Mesendoderm (in vitro differentiated cells): ENCODE data around the gene ADM2.

Experiments used
- DNase-seq: peaks from one replicate; pipeline ENCODE4 v3.0.0; 2013
- H2AK5ac ChIP-seq: 2 replicates; pipeline ENCODE4 v1.6.1; 2013; ENCODE audit warnings: low read length, inconsistent platforms
- H2BK120ac ChIP-seq: 2 replicates; pipeline ENCODE4 v1.6.1; 2013; ENCODE audit warnings: low read depth, mild to moderate bottlenecking, low read length, moderate library complexity, mixed read lengths
- H2BK15ac ChIP-seq: replicated peaks from 2 replicates; pipeline ENCODE4 v1.6.1; 2013; ENCODE audit warnings: low read depth, mild to moderate bottlenecking, moderate library complexity
- H2BK5ac ChIP-seq: 2 replicates; pipeline ENCODE4 v1.6.1; 2013; ENCODE audit warnings: low read length, inconsistent platforms
- H3K18ac ChIP-seq: 2 replicates; pipeline ENCODE4 v1.6.1; 2013; ENCODE audit warnings: mild to moderate bottlenecking, low read length, mixed read lengths
- H3K23ac ChIP-seq: one replicate; pipeline ENCODE4 v1.6.1; 2013; ENCODE audit warnings: low read length
- H3K27ac ChIP-seq: 2 replicates; pipeline ENCODE4 v1.5.1; 2013; ENCODE audit warnings: low read depth, mild to moderate bottlenecking, inconsistent platforms, low read length, moderate library complexity
- H3K27me3 ChIP-seq: 2 replicates; pipeline ENCODE4 v1.6.1; 2013; ENCODE audit warnings: low read length, control low read depth, mild to moderate bottlenecking, inconsistent platforms; ENCODE audit not compliant: insufficient read depth, poor library complexity
- H3K36me3 ChIP-seq: 2 replicates; pipeline ENCODE4 v1.6.1; 2013; ENCODE audit warnings: low read length, inconsistent platforms; ENCODE audit not compliant: control insufficient read depth, insufficient read depth
- H3K4ac ChIP-seq: one replicate; pipeline ENCODE4 v1.6.1; 2013; ENCODE audit warnings: low read depth, mild to moderate bottlenecking, low read length, moderate library complexity
- H3K4me1 ChIP-seq: 2 replicates; pipeline ENCODE4 v1.6.1; 2013; ENCODE audit warnings: low read depth, low read length, inconsistent platforms; ENCODE audit not compliant: control insufficient read depth
- H3K4me2 ChIP-seq: 2 replicates; pipeline ENCODE4 v1.6.1; 2013; ENCODE audit warnings: low read length
- H3K4me3 ChIP-seq: 2 replicates; pipeline ENCODE4 v1.5.1; 2013; ENCODE audit warnings: mild to moderate bottlenecking, low read length
- H3K56ac ChIP-seq: one replicate; pipeline ENCODE4 v1.6.1; 2013; ENCODE audit warnings: low read length
- H3K79me1 ChIP-seq: 2 replicates; pipeline ENCODE4 v1.6.1; 2013; ENCODE audit warnings: low read length, inconsistent platforms
- H3K79me2 ChIP-seq: 2 replicates; pipeline ENCODE4 v1.6.1; 2013; ENCODE audit warnings: mild to moderate bottlenecking, low read length; ENCODE audit not compliant: control insufficient read depth, insufficient read depth
- H3K9ac ChIP-seq: 2 replicates; pipeline ENCODE4 v1.6.1; 2013; ENCODE audit warnings: low read length, inconsistent platforms
- H4K5ac ChIP-seq: one replicate; pipeline ENCODE4 v1.6.1; 2013; ENCODE audit warnings: low read length
- H4K8ac ChIP-seq: one replicate; pipeline ENCODE4 v1.6.1; 2013; ENCODE audit warnings: low read depth, mild to moderate bottlenecking, control low read depth, low read length, moderate library complexity
- WGBS: extraction: QIAGEN DNeasy Blood & Tissue Kit; methylation state at CpG from one replicate; pipeline ENCODE4 v1.1.7; 2013; ENCODE audit warnings: low lambda C conversion rate, missing lambda C conversion rate; ENCODE audit not compliant: insufficient coverage; ENCODE audit errors: extremely low coverage; 5-methylcytosine and 5-hydroxymethylcytosine counted together

ADM2 gene

GRCh38 chr22:50508897-50509296 is 27.6 kb downstream of the ADM2 start:
- Histone ChIP-seq H3K79me1 (peaks cover 14% of the 10 kb centered on the region), H3K4me1 (no peaks in the 10 kb centered on the region), H4K8ac (no peak overlapping the region), H3K4me2 (peak overlapping the region; percentile 45), H2BK15ac (no peak overlapping the region), H3K36me3 (peaks cover 2% of the 10 kb centered on the region), H2AK5ac (no peak overlapping the region), H3K18ac (no peak overlapping the region), H3K56ac (peak overlapping the region; percentile 100), H2BK5ac (no peak overlapping the region), H3K4me3 (peak overlapping the region; percentile 98), H3K4ac (no peak overlapping the region), H3K27me3 (no peaks in the 10 kb centered on the region), H4K5ac (no peak overlapping the region), H3K79me2 (peaks cover 27% of the 10 kb centered on the region), H3K27ac (no peak overlapping the region), H2BK120ac (no peak overlapping the region), H3K23ac (no peak overlapping the region), H3K9ac (peak overlapping the region; percentile 97)
- no peak for DNase-seq
- WGBS: no CpG with 5 or more reads among the region's 3 CpGs

- no peak overlapping the region for H3K23ac ChIP-seq
- no peak overlapping the region for H2BK120ac ChIP-seq
- no peak overlapping the region for H3K4me2 ChIP-seq
- no peak overlapping the region for H3K18ac ChIP-seq
- no peak overlapping the region for H2AK5ac ChIP-seq
- H4K8ac ChIP-seq: no peak overlapping the region
- no peak overlapping the region for H3K27ac ChIP-seq
- peaks cover 21% of the 10 kb centered on the region for H3K79me1 ChIP-seq
- WGBS: no CpG with 5 or more reads among the region's 15 CpGs
- H4K5ac ChIP-seq: no peak overlapping the region
- H3K9ac ChIP-seq: no peak overlapping the region
- H3K4me3 ChIP-seq: no peak overlapping the region
- H3K36me3 ChIP-seq: peaks cover 2% of the 10 kb centered on the region
- no peaks in the 10 kb centered on the region for H3K4me1 ChIP-seq
- no peaks in the 10 kb centered on the region for H3K27me3 ChIP-seq
- H3K56ac ChIP-seq: no peak overlapping the region
- H3K4ac ChIP-seq: no peak overlapping the region
- H2BK5ac ChIP-seq: no peak overlapping the region
- H2BK15ac ChIP-seq: no peak overlapping the region
- DNase-seq: no peak
- peaks cover 39% of the 10 kb centered on the region for H3K79me2 ChIP-seq
Measured at GRCh38 chr22:50513175-50513574, 31.8 kb downstream of the ADM2 start.

GRCh38 chr22:50516068-50516467 is 34.7 kb downstream of the ADM2 start:
- H3K18ac ChIP-seq: no peak overlapping the region
- H2BK15ac ChIP-seq: no peak overlapping the region
- H3K4me2 ChIP-seq: no peak overlapping the region
- H3K27ac ChIP-seq: no peak overlapping the region
- no peak overlapping the region for H3K56ac ChIP-seq
- no peak overlapping the region for H3K4ac ChIP-seq
- no peaks in the 10 kb centered on the region for H3K27me3 ChIP-seq
- no peak overlapping the region for H2BK5ac ChIP-seq
- H2BK120ac ChIP-seq: no peak overlapping the region
- H3K79me2 ChIP-seq: peaks cover 26% of the 10 kb centered on the region
- no peak overlapping the region for H3K23ac ChIP-seq
- no peaks in the 10 kb centered on the region for H3K4me1 ChIP-seq
- DNase-seq: no peak
- peaks cover 19% of the 10 kb centered on the region for H3K79me1 ChIP-seq
- H4K8ac ChIP-seq: no peak overlapping the region
- H3K36me3 ChIP-seq: peaks cover 5% of the 10 kb centered on the region
- H3K9ac ChIP-seq: no peak overlapping the region
- H4K5ac ChIP-seq: no peak overlapping the region
- no peak overlapping the region for H2AK5ac ChIP-seq
- H3K4me3 ChIP-seq: no peak overlapping the region
- no CpG with 5 or more reads among the region's 8 CpGs for WGBS

- Histone ChIP-seq H3K79me2 (peaks cover 26% of the 10 kb centered on the region), H2AK5ac (no peak overlapping the region), H3K4me3 (no peak overlapping the region), H3K4ac (no peak overlapping the region), H2BK5ac (no peak overlapping the region), H2BK120ac (no peak overlapping the region), H3K79me1 (peaks cover 18% of the 10 kb centered on the region), H3K56ac (no peak overlapping the region), H2BK15ac (no peak overlapping the region), H3K9ac (no peak overlapping the region), H4K5ac (no peak overlapping the region), H3K36me3 (peaks cover 5% of the 10 kb centered on the region), H3K23ac (no peak overlapping the region), H3K27me3 (no peaks in the 10 kb centered on the region), H3K27ac (no peak overlapping the region), H3K4me1 (no peaks in the 10 kb centered on the region), H3K4me2 (no peak overlapping the region), H4K8ac (no peak overlapping the region), H3K18ac (no peak overlapping the region)
- no CpG with 5 or more reads among the region's 16 CpGs for WGBS
- no peak for DNase-seq
Measured at GRCh38 chr22:50516891-50517290, 35.5 kb downstream of the ADM2 start.

- no peak overlapping the region for H3K27ac ChIP-seq
- no CpG with 5 or more reads among the region's 20 CpGs for WGBS
- H3K79me1 ChIP-seq: peaks cover 15% of the 10 kb centered on the region
- peak; percentile 5 for DNase-seq
- no peak overlapping the region for H4K5ac ChIP-seq
- H2BK5ac ChIP-seq: no peak overlapping the region
- H3K9ac ChIP-seq: no peak overlapping the region
- H3K4me3 ChIP-seq: no peak overlapping the region
- H2AK5ac ChIP-seq: no peak overlapping the region
- H4K8ac ChIP-seq: no peak overlapping the region
- no peak overlapping the region for H3K4ac ChIP-seq
- peaks cover 5% of the 10 kb centered on the region for H3K36me3 ChIP-seq
- peaks cover 21% of the 10 kb centered on the region for H3K79me2 ChIP-seq
- no peak overlapping the region for H3K23ac ChIP-seq
- no peaks in the 10 kb centered on the region for H3K4me1 ChIP-seq
- H2BK120ac ChIP-seq: no peak overlapping the region
- no peaks in the 10 kb centered on the region for H3K27me3 ChIP-seq
- H3K18ac ChIP-seq: no peak overlapping the region
- no peak overlapping the region for H2BK15ac ChIP-seq
- H3K4me2 ChIP-seq: no peak overlapping the region
- no peak overlapping the region for H3K56ac ChIP-seq
Measured at GRCh38 chr22:50517495-50518260, 36.3 kb downstream of the ADM2 start.

GRCh38 chr22:50518606-50519005 is 37.3 kb downstream of the ADM2 start:
- H3K36me3 ChIP-seq: peaks cover 5% of the 10 kb centered on the region
- no CpG with 5 or more reads among the region's 7 CpGs for WGBS

More at GRCh38 chr22:50518606-50519005, 37.3 kb downstream of the ADM2 start:
- Histone ChIP-seq H3K4me1 (no peaks in the 10 kb centered on the region), H3K79me2 (peaks cover 15% of the 10 kb centered on the region), H3K79me1 (peaks cover 13% of the 10 kb centered on the region), H4K5ac (no peak overlapping the region), H2AK5ac (no peak overlapping the region), H3K18ac (no peak overlapping the region), H3K4ac (no peak overlapping the region), H4K8ac (no peak overlapping the region), H3K23ac (no peak overlapping the region), H3K9ac (no peak overlapping the region), H3K56ac (no peak overlapping the region), H3K27me3 (no peaks in the 10 kb centered on the region), H3K27ac (no peak overlapping the region), H2BK15ac (no peak overlapping the region), H2BK5ac (no peak overlapping the region), H2BK120ac (no peak overlapping the region), H3K4me3 (no peak overlapping the region), H3K4me2 (no peak overlapping the region)
- DNase-seq: no peak
